ENCODE measurements around the gene TPH2.

TPH2 gene

DNA sequence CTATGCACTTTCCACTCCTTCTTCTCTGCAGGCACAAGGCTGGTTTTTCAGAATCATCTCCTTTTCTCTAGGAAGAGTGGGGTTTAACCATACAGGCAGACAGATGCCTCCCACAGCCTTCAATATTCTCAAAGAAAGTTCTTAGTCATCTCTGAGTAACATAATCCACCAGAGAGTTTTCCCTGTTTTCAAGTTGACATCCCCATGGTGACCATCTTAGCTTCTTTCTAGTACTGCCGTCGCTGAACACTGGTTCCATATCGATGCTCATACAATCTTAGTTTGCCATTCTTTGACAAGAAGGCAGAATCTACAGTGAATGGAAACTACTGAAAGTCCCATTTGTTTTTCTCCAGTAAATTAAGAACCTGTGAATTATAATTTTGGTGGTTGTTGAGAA, 28.6 kb downstream of the TPH2 start:
- DNase-seq = no peak

GRCh38 chr12:71969330-71969729, 30.7 kb downstream of the TPH2 start:
- no peak for DNase-seq

DNA sequence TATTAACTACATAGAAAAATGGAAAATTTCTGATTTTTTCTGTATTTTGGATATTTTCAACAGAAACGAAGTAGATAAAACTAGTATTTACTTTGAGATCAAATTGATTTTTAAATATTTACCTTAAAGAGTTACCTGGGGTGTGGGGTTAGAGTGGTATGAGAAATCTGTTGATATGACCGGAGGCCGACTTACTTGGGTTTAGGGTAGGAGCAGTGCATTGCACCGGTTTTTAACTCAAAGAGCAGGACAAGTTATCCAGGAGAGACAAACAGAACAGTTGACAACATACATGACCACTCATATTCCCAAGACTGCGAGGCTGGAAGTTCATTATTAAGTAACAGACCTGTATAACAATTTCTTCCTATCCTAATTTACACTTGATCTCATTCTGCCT, 31.4 kb downstream of the TPH2 start:
- DNase-seq = no peak

- peak; percentile 68 for DNase-seq
Observed at GRCh38 chr12:71972441-71973074, 33.9 kb downstream of the TPH2 start.

DNA sequence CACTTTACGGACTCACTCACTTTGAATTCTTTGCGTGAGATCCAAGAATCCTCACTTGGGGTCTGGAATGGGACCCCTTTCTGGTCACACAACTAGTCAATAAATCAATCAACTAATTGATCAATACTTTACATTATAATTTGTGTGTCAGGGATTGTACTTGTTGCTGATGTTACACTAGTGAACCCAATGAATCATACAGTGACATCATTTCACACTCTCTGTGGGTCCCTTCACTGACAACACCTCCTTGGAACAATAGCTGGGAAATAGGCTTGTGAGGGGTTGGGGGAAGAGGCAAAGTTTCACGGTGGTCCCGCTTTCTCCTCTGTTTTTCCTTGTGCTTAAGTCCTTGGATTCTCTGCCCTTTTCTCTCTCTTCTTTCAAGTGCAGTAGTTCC, 35.0 kb downstream of the TPH2 start:
- DNase-seq = no peak

- no peak for DNase-seq
Observed at GRCh38 chr12:71980538-71980937, 41.9 kb downstream of the TPH2 start.

GRCh38 chr12:71981149-71981548, 42.5 kb downstream of the TPH2 start:
- no peak for DNase-seq

DNA sequence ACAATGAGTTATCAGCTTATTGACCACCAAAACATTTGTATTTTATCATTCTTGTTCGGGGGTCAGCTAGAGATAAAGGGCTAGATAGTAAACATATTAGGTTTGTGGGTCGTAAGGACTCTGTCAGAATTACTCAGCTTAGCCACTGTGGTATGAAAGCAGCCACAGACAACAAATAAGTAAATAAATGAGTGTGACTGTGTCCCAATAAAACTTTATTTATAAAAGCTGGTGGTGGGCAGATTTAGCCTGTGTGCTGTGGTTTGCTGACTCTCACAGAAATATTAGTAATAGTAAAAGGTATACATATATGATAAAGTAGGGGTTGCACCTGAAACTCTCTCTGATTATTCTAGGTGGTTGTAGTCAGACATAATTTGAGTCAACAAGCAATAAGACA, 56.1 kb downstream of the TPH2 start:
- DNase-seq = no peak

DNA sequence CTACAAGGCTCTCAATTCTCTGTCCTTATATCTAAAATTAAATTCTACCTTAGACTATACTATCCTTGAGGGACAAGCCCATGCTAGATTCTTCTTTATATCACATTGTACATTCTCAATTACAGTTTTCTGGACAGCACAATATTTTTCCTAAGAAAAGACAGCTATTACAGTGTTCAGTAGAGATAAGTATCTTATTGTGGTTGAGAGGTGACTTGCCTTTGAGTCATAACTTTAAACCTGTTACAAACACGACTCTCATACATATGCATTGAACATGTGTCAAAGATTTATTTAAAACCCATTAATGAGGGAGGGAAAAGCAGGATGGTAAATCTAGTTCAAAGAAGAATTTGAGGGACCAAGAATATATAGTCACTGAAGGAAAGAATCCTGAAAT, 61.1 kb downstream of the TPH2 start:
- DNase-seq = no peak

DNA sequence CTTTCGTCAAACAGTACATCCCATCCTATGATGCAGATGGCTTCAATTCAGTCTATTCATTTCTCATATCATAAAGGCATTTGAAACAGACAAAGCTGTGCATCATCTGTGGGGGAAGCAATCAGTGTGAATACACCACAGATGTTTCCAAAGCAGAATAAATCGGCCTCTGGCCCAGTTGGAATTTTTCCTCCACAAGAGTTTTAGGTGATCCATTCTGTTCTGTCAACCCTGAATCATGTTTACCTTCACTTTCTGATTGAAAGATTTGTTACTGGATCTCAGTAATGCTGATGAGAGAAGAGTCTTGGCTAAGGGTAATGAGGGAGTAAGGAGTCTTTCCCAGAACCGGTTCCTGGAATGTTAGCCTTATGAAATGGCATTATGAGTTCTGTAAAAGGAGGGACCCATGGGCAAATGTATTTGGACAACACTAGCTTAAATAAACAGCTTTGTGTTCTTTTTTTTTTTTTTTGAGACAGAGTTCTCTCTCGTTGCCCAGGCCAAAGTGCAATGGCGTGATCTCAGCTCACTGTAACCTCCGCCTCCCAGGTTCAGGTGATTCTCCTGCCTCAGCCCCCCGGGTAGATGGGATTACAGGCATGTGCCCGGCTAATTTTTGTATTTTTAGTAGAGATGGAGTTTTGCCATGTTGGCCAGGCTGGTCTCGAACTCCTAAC, 62.5 kb downstream of the TPH2 start:
- no peak for DNase-seq

DNA sequence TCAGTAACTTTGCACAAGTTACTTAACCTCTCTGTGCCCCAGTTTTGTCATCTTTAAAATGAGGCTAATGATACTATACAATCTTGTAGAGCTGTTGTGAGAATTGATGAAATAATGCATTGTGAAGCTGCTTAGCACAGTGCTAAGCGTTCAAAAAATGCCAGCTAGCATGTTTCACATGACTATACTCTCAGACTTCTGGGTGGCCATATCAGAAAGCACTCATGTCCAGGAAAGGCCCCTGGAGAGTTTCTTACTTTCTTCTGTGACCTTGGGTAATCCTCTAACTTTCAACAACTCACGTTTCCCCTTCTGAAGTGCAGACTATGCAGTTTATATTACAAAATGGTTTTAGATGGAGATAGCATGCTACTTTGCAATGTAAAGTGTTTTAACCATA, 68.1 kb downstream of the TPH2 start:
- no peak for DNase-seq

DNA sequence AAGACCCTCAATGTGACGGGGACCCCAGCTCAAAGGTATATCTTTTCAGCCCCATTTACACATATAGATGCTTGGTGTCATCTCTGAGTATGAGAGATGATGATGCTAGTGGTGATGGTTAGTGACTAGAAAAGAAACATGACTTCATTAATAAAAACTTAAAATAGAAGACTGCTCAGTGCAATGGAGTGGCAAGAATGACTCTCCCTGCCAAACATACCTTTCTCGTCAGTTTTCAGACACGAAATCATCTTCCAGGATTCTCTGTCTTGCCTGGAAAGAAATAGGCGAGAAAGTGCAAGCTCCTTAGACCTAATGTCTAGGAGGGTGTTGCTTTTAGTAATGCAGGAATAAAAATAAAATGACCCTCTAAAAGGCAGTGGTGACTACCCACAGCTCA, 71.7 kb downstream of the TPH2 start:
- no peak for DNase-seq

- DNase-seq = no peak
Observed at GRCh38 chr12:72011374-72011773, 72.7 kb downstream of the TPH2 start.

GRCh38 chr12:72012874-72013273, 74.2 kb downstream of the TPH2 start:
- no peak for DNase-seq

DNA sequence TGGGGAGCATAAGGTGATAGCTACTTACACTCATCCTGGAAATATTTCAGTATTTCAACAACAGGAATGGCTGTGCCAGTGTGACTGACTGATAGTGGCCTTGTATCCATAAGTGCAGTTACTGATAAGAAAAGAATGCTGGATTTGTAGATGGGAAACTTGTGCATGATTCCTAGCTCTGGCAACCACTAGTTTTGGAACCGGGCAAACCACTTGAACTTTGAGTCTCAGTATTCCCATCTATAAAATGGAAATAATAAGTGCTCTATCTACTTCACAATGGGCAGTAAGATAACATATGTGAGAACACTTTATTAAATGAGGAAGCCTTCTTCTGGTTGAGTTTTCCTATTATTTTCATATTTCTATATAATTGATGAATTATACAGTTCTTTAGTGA, 77.2 kb downstream of the TPH2 start:
- no peak for DNase-seq

DNA sequence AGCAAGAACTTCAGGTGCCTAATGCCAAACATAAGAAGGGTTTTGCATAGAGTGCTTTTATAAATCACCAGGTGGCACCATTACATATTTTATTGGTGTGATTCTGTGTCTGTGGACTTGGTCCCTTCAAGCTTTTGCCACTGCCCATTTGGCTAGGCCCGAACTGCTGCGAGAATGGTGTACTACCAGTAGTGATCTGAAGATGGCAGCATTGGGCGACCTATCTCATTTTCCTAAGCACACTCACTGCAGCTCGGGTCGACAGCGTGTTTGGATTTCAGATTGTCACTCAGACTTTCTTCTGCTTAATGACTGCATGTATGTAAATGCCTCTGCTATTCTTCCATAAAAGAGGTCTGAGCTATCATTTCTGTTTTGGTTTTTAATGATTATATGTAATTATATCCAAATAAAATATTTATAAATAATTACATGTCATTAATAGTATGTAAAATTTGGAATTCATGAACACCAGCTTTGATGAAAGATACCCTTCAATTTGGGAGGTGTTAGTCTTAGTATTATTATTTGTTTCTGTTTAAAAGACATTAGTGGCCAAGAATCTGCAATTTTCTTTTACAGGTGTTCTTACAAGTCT, 78.5 kb downstream of the TPH2 start:
- peak; percentile 90 for DNase-seq

DNA sequence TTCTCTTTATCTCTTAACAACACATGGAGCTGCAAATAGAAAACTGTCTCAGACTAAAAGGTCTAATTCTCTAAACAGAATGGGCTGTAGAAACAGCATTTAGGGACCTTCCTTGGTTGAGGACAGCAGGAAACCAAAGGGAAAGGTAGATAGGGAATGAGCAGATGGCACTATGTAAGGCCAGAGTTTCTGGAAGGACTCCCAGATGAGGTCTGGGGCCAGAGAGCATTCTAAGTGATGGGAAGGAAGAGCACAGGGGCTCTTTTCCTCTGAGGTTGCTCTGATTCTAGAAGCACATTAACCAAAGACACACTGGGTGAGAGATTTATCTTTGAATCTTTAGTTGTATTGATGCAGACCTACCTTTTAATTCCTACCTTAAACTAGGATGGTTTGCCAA, 79.4 kb downstream of the TPH2 start:
- DNase-seq = peak; percentile 36

DNA sequence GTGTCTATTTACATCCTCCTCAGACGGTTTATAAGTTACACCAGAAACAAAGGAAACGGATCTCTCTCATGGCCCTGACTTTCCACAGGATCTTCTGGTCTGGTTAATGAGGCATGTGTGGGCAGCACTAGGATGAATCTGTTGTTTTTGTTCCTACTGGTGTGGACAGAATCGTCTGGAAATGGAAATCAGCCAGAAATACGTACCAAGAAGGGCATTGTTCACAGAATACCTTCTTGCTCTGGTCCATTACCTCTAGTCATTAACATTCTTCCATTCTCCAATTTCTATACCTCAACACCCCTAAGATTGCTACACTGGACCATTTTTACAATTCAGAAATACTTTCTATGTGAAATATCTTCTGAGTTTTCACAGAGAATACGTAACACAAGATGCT, 86.0 kb downstream of the TPH2 start:
- no peak for DNase-seq

- DNase-seq = no peak
Observed at GRCh38 chr12:72025524-72025923, 86.9 kb downstream of the TPH2 start.

DNA sequence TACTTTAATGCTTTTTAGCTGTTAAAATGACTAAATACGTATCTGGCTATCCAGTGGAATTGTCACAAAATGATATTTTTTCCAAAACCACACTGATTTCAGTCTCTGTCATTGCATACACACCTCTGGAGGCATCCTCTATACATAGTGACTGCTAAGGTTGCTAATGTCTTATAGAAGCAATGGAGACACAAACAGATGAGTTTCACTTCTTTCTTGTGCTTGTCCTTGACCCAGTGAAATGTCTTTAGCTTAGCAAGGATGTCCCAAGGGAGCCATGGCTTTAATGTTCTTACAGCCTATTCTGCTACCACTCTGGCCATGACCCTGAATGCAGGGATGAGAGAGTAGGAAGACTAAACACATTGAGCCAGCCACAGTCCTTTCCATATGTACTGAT, 90.3 kb downstream of the TPH2 start:
- DNase-seq = no peak

DNA sequence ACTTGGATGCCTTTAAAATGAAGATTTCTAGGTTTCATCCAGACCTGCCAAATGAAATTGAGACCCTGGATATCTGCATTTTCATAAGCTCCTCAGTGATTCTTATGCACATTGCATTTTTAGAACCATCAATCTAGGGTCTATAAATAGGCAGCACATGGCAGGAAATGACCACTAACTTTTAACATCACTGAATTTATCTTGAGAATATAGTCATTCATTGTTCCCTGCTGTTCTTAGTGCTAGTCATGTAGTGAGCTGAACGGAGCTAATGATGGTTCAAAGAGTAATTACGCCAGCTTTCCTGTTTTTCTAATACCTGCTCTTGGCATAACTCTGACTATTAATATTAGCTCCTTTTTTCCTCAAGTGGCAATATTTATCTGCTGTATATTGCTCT, 91.6 kb downstream of the TPH2 start:
- no peak for DNase-seq

GRCh38 chr12:72031066-72031465, 92.4 kb downstream of the TPH2 start:
- no peak for DNase-seq

- no peak for DNase-seq
Observed at GRCh38 chr12:72033991-72034390, 95.3 kb downstream of the TPH2 start.

GRCh38 chr12:72035625-72036024, 97.0 kb downstream of the TPH2 start:
- no peak for DNase-seq

- peak; percentile 63 for DNase-seq
Observed at GRCh38 chr12:72036393-72036792, 97.7 kb downstream of the TPH2 start.
